Measurements from ENCODE around the gene LAMA3.
A peak's percentile ranks its signal among the peaks of the same experiment; 100 is the strongest.

The LAMA3 gene

DNA sequence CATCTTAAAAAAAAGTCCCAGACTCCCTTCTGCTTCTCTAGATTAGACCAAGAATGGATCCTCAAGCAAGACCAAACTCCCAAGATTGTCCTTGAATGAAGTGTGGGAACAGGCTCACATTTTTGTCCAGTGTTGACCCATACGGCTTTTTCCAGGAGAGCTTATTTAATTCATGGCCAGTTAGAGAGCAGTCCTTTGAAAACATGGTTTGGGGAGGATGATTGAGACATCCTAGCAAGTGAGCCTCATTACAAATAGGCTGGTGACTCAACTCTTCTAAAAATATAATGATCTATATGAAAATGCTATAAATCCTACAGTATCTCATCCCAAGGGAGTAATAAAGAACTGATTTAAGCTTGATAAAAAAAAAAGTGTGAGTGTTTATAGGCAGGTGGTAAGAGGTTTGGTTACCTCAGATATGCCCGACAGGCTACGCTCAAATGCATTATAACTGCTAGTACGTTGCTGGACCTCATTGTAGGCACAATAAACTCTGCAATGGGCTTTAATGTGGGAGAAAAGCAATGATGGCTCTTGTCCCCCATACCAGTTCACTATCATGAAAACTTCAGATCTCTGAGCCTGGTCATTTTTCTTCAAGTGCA, 43.6 kb upstream of the LAMA3 start:
- in situ Hi-C loops (cut with HindIII; ENCODE audit: low sequenced_read_pairs) = no loop called here
- H3K4me3 ChIP-seq (ENCODE audit: low read depth, low read length) = no peak overlapping the region
- TF ChIP-seq, protein P1, sequence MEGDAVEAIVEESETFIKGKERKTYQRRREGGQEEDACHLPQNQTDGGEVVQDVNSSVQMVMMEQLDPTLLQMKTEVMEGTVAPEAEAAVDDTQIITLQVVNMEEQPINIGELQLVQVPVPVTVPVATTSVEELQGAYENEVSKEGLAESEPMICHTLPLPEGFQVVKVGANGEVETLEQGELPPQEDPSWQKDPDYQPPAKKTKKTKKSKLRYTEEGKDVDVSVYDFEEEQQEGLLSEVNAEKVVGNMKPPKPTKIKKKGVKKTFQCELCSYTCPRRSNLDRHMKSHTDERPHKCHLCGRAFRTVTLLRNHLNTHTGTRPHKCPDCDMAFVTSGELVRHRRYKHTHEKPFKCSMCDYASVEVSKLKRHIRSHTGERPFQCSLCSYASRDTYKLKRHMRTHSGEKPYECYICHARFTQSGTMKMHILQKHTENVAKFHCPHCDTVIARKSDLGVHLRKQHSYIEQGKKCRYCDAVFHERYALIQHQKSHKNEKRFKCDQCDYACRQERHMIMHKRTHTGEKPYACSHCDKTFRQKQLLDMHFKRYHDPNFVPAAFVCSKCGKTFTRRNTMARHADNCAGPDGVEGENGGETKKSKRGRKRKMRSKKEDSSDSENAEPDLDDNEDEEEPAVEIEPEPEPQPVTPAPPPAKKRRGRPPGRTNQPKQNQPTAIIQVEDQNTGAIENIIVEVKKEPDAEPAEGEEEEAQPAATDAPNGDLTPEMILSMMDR (IDR thresholded peaks at IDR 0.05; ENCODE audit: low read depth, low read length, missing control alignments) = no peak
- no peak for DNase-seq (ENCODE audit: low read depth)

DNA sequence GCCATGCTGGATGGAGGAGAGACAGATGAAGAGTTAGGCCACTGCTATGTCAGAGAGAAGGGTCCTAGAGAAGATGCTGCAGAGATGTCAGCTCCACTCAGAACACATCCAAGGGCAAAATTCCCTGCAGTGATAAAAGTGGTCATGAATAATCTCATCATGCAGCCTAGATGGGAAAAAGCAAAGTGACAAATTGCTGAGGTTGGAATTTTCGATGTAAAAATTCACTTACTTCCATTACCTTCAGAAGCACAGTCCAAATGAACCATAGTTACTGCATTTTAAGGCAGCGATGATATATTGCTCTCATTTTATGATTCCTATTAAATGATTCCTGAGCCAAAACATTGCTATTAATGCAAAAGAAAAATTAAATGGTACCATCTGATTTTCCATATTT, 43.0 kb upstream of the LAMA3 start:
- TF ChIP-seq, protein P1 (IDR thresholded peaks at IDR 0.05; ENCODE audit: low read depth, low read length, missing control alignments) = no peak
- in situ Hi-C loops (cut with HindIII; ENCODE audit: low sequenced_read_pairs) = no loop called here
- no peak overlapping the region for H3K4me3 ChIP-seq (ENCODE audit: low read depth, low read length)
- no peak for DNase-seq (ENCODE audit: low read depth)

DNA sequence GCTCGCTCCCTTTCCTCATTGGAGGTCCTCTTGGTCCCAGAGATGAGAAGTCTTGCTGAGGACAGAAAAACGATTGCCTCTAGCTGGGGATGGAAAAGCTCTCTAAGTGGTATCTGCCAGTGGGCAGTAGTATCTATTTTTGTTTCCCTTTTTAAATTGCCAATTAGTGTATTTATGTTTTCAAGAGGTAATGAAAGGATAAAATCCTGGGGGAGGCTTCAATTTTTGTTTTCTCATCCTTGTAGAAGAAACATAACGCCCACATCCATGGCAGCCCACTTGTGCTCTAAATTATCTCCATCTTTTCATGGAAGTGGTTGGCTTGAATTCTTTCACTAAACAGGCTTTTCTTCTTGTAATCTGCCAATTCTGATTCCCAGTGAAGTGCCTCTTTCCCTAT, 40.8 kb upstream of the LAMA3 start:
- TF ChIP-seq, protein P1 (IDR thresholded peaks at IDR 0.05; ENCODE audit: low read depth, low read length, missing control alignments) = no peak
- in situ Hi-C loops (cut with HindIII; ENCODE audit: low sequenced_read_pairs) = no loop called here
- DNase-seq (ENCODE audit: low read depth) = no peak
- no peak overlapping the region for H3K4me3 ChIP-seq (ENCODE audit: low read depth, low read length)

DNA sequence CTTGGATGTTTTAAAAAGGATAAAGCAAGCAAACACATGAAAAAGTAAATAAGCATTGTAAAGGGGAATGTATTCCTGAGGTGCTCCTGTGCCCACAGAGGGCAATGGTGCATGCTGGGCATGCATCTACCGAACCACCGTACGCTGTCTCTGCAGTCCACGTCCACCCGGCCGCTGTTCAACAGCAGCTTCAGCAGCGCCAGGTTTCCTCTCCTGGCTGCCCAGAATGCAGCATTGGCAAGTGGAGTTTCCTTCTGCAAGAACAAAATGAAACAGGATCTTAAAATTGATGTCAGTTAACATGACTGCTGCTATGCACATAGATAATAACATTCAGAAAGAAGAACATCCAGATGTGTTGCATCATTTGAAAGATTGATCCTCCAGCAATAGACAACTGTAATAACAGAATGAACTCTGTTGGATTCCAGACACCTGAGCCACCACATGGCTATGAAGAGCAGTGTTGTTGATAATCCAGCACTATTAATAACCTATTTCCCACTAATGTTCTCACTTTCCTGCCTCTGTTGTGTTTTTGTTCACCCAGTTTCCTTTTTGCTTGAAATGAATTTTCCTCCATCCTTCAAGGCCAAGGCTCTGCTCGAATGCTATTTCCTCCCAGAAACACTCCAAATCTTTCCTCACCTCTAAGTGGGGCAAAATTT, 40.2 kb upstream of the LAMA3 start:
- TF ChIP-seq, protein P1 (IDR thresholded peaks at IDR 0.05; ENCODE audit: low read depth, low read length, missing control alignments) = no peak
- no peak for DNase-seq (ENCODE audit: low read depth)
- H3K4me3 ChIP-seq (ENCODE audit: low read depth, low read length) = no peak overlapping the region
- in situ Hi-C loops (cut with HindIII; ENCODE audit: low sequenced_read_pairs) = no loop called here

DNA sequence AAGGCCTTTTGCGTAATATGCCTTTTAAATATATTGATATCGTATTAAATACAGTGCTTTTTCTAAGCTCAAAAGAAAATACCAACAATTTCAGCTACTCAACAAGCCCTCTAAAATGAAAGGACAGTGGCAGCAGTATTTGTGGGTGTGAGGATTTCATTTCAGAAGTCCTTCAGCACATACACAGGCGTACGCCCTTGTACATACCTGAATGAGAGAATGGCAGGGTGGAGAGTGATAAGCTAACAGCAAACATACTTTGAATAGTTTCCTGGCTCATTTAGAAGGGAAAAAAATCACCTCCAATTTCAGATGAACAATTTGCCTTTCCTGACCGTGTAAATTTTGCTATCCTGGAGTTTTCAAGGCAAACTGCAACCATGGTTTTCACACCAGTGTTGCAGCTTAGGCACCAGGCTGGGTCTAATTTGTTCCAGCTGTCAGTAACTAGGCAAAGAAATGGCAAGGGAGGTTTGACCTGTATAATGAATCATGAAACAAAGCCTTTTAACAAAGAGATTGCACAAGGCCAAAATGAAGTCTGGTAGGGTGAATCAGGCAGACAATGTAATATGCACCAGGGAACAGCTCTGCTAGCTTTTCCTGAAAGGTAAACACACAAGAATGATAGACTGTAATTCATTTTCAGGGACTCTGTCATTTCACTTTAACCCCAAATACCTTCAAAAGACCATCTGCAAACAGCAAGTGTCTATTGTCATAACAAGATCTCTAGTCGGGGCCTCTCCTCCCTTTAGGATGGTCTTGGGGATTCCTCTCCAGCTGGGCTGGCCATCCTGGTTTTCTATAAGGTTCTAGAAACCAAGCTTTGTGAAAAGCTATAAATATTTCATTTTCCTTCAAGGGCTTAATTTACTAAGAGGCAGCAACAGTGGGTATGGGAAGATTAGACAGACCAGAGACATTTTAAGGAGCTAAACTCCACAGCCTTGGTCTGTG, 38.0 kb upstream of the LAMA3 start:
- TF ChIP-seq, protein P1 (IDR thresholded peaks at IDR 0.05; ENCODE audit: low read depth, low read length, missing control alignments) = no peak
- no peak overlapping the region for H3K4me3 ChIP-seq (ENCODE audit: low read depth, low read length)
- DNase-seq (ENCODE audit: low read depth) = peak; percentile 66
- in situ Hi-C loops (cut with HindIII; ENCODE audit: low sequenced_read_pairs) = loop anchor here (5.0 kb wide), 1 partner anchor 51 kb away; no protein-coding TSS in a partner anchor

DNA sequence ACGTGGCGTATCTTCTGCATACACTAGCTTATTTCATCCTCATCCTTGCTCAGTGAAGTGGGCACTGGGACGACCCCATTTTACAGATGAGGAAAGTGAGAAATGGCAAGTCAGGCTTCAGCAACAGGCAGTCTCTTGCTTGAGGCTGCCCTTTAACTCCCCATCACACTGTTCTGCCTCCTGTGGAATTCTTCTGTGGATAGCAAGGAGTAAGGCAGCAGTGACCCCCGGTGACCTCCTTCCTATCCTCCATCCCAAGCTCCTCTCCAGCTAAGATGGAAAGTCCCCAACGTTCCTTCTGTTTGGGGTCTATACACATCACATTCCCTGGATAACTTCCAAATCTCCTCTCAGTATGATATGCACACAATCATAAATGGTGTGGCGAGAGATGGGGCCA, 37.0 kb upstream of the LAMA3 start:
- in situ Hi-C loops (cut with HindIII; ENCODE audit: low sequenced_read_pairs) = loop anchor here (5.0 kb wide), 1 partner anchor 50 kb away; no protein-coding TSS in a partner anchor
- TF ChIP-seq, protein P1 (IDR thresholded peaks at IDR 0.05; ENCODE audit: low read depth, low read length, missing control alignments) = no peak
- H3K4me3 ChIP-seq (ENCODE audit: low read depth, low read length) = no peak overlapping the region
- DNase-seq (ENCODE audit: low read depth) = no peak
